ENCODE data around the gene WDR19. TPM values are rescaled to one million over a fixed set of nuclear protein-coding genes. Genes with fewer than 3 reads are reported as not detected.

Gene WDR19
- total RNA-seq, 4 donors from 2014 or later, result 23.1 to 57.6 (median 34.7) TPM

DNA sequence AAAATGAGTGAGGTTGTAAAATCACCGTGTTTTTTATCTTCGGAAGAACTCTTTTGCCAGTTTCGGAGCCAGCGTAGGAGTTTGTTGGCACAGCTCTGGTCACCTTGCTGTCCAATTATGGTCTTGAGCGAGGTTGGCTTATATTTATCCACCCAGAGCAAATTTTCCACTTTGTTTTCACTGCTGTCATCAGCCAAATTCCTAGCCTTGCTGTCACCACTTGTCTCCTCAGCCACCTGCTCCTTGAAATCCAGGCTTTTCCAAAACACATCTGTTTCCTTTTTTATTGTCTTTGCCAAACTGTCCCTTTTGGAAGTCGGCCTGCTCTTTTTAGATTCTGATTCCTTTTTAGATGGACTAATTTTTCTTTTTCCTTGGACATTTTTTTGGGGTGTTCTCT, 126.3 kb downstream of the WDR19 start:
- Histone ChIP-seq H3K4me3 (no peak overlapping the region), H3K9me3 (no peaks in the 10 kb centered on the region), H3K27me3 (no peaks in the 10 kb centered on the region), H3K27ac (peak overlapping the region in 2 of 4 donors; percentile 41 to 45), H3K4me1 (peaks cover 0 to 9% (median 0%) of the 10 kb centered on the region in 3 donors), H3K36me3 (peaks cover 8 to 94% of the 10 kb centered on the region in 2 donors)
- TF ChIP-seq, protein P1, sequence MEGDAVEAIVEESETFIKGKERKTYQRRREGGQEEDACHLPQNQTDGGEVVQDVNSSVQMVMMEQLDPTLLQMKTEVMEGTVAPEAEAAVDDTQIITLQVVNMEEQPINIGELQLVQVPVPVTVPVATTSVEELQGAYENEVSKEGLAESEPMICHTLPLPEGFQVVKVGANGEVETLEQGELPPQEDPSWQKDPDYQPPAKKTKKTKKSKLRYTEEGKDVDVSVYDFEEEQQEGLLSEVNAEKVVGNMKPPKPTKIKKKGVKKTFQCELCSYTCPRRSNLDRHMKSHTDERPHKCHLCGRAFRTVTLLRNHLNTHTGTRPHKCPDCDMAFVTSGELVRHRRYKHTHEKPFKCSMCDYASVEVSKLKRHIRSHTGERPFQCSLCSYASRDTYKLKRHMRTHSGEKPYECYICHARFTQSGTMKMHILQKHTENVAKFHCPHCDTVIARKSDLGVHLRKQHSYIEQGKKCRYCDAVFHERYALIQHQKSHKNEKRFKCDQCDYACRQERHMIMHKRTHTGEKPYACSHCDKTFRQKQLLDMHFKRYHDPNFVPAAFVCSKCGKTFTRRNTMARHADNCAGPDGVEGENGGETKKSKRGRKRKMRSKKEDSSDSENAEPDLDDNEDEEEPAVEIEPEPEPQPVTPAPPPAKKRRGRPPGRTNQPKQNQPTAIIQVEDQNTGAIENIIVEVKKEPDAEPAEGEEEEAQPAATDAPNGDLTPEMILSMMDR (IDR thresholded peaks at IDR 0.05), result no peak
- TF ChIP-seq EP300 (IDR thresholded peaks at IDR 0.05) (no peak), POLR2A (IDR thresholded peaks at IDR 0.05) (no peak), POLR2AphosphoS5 (IDR thresholded peaks at IDR 0.05) (no peak)
- peak; percentile 70 for ATAC-seq
- 52 to 62% methylated on average over 6 of the region's 6 CpGs for WGBS, 2 donors (ENCODE audit: low coverage in 1 of 2)

DNA sequence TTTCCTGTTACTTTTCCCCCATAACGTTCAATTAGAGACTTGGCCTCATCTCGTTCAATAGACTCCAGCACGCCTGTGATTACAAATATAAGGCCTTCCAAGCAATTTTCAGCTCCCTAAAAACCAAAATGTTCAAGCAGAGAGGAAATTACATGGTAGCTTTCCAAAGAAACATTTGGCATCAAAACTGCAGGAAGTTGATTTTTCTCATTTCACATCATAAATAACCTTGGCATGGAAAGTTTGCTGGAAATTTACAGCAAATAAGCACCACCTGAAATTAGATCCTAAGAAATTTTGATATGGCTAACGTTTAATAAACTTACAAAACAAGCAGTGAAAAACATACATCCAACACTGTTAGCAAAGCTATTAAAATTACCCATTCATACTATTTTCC, 130.5 kb downstream of the WDR19 start:
- TF ChIP-seq POLR2AphosphoS5 (IDR thresholded peaks at IDR 0.05) (no peak), POLR2A (IDR thresholded peaks at IDR 0.05) (no peak), EP300 (IDR thresholded peaks at IDR 0.05) (no peak)
- TF ChIP-seq, protein P1 (IDR thresholded peaks at IDR 0.05), result no peak
- Histone ChIP-seq H3K36me3 (peaks cover 8 to 91% of the 10 kb centered on the region in 2 donors), H3K4me1 (peaks cover 0 to 9% (median 0%) of the 10 kb centered on the region in 3 donors), H3K9me3 (no peaks in the 10 kb centered on the region), H3K4me3 (no peak overlapping the region), H3K27ac (no peak overlapping the region), H3K27me3 (no peaks in the 10 kb centered on the region)
- 30 to 51% methylated on average over 4 of the region's 4 CpGs for WGBS, 2 donors (ENCODE audit: low coverage in 1 of 2)
- no peak for ATAC-seq

DNA sequence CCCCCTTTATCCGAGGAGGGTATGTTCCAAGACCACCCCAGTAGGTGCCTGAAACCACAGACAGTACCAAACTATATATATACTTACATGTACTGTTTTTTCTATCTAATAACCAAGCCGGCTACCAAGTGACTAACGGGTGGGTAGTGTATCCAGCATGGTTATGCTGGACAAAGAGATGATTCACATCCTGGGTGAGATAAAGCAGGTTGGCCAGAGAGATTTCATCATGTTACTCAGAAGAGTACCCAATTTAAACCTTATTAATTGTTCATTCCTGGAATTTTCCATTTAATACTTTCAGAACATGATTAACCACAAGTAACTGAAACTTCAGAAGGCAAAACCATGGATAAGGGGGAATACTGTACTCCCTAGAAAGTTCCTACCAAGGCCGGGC, 137.3 kb downstream of the WDR19 start:
- Histone ChIP-seq H3K27me3 (no peaks in the 10 kb centered on the region), H3K27ac (no peak overlapping the region), H3K4me3 (no peak overlapping the region), H3K9me3 (no peaks in the 10 kb centered on the region), H3K4me1 (no peaks in the 10 kb centered on the region), H3K36me3 (peaks cover 2 to 80% of the 10 kb centered on the region in 2 donors)
- no peak for ATAC-seq
- 65 to 86% methylated on average over 2 to 4 of the region's 4 CpGs for WGBS, 2 donors (ENCODE audit: low coverage in 1 of 2)
- no peak for TF ChIP-seq POLR2AphosphoS5 (IDR thresholded peaks at IDR 0.05)
- TF ChIP-seq, protein P1 (IDR thresholded peaks at IDR 0.05), result no peak
- TF ChIP-seq EP300 (IDR thresholded peaks at IDR 0.05), result no peak
- TF ChIP-seq POLR2A (IDR thresholded peaks at IDR 0.05), result no peak

- Histone ChIP-seq H3K36me3 (peaks cover 2 to 80% of the 10 kb centered on the region in 2 donors), H3K27me3 (no peaks in the 10 kb centered on the region), H3K4me1 (no peaks in the 10 kb centered on the region), H3K9me3 (no peaks in the 10 kb centered on the region), H3K4me3 (no peak overlapping the region), H3K27ac (no peak overlapping the region)
- no peak for ATAC-seq
- TF ChIP-seq EP300 (IDR thresholded peaks at IDR 0.05) (no peak), POLR2A (IDR thresholded peaks at IDR 0.05) (no peak), POLR2AphosphoS5 (IDR thresholded peaks at IDR 0.05) (no peak)
- TF ChIP-seq, protein P1 (IDR thresholded peaks at IDR 0.05), result no peak
These were observed 138.2 kb downstream of the WDR19 start for GRCh38 chr4:39320381-39321115.

- Histone ChIP-seq H3K27me3 (no peaks in the 10 kb centered on the region), H3K36me3 (peaks cover 2 to 73% of the 10 kb centered on the region in 2 donors), H3K27ac (no peak overlapping the region), H3K9me3 (no peaks in the 10 kb centered on the region), H3K4me1 (no peaks in the 10 kb centered on the region), H3K4me3 (no peak overlapping the region)
- 67 to 100% methylated on average over 1 of the region's 1 CpG for WGBS, 2 donors (ENCODE audit: low coverage in 1 of 2)
- no peak for TF ChIP-seq POLR2A (IDR thresholded peaks at IDR 0.05)
- TF ChIP-seq, protein P1 (IDR thresholded peaks at IDR 0.05), result no peak
- ATAC-seq, result no peak
These were observed 141.5 kb downstream of the WDR19 start for GRCh38 chr4:39323821-39324220.

Data from gastroesophageal sphincter (tissue), 4 donors.